Left ventricle myocardium inferior (tissue), 1 donor: ENCODE data around the gene RAF1. TPM values are rescaled to one million over a fixed set of nuclear protein-coding genes. Genes with fewer than 3 reads are reported as not detected.

Experiments used
- DNase-seq: peaks from one replicate; pipeline ENCODE4 v3.0.0-alpha.2; 2020
- H3K27ac ChIP-seq: fragments of 200-600 bp; replicated peaks from 2 replicates; pipeline ENCODE4 v1.8.0; 2021
- H3K27me3 ChIP-seq: fragments of 200-600 bp; 2 replicates; pipeline ENCODE4 v1.8.0; 2021; ENCODE audit warnings: low read depth
- H3K36me3 ChIP-seq: fragments of 200-600 bp; 2 replicates; pipeline ENCODE4 v1.8.0; 2021
- H3K4me1 ChIP-seq: fragments of 200-600 bp; 2 replicates; pipeline ENCODE4 v1.8.0; 2021
- H3K4me3 ChIP-seq: fragments of 200-600 bp; 2 replicates; pipeline ENCODE4 v1.8.0; 2021; ENCODE audit warnings: mild to moderate bottlenecking, moderate library complexity
- H3K9me3 ChIP-seq: fragments of 200-600 bp; replicated peaks from 2 replicates; pipeline ENCODE4 v1.8.0; 2021
- intact Hi-C: fragments of 100-400 bp; cut with micrococcal nuclease; formaldehyde crosslinking; loops from one replicate; pipeline ENCODE4 v1.11.0; 2022
- total RNA-seq: library from RNA; stranded (reverse); fragmentation: NEBNext Ultra II Directional; extraction: Animal tissue kit (Norgen Biotek cat#: 25700); gene quantifications from one replicate; pipeline ENCODE4 v1.2.1, GENCODE V29; 2021
- TF ChIP-seq, protein P1 (sequence below): fragments of 200-600 bp; IDR thresholded peaks from 2 replicates; pipeline ENCODE4 v1.8.0; 2021; ENCODE audit warnings: antibody characterized with exemption, mild to moderate bottlenecking, borderline replicate concordance
- donor health status: DM: no; HTN: yes; CAD: no; lungs with severe emphysema.

Gene RAF1
- total RNA-seq, 1 donor from 2014 or later, result 137 TPM

- DNase-seq, result no peak
- Histone ChIP-seq H3K9me3 (no peaks in the 10 kb centered on the region), H3K4me1 (peaks cover 100% of the 10 kb centered on the region), H3K27ac (peak overlapping the region; percentile 98), H3K27me3 (no peaks in the 10 kb centered on the region), H3K36me3 (no peaks in the 10 kb centered on the region), H3K4me3 (peak overlapping the region; percentile 85)
- TF ChIP-seq, protein P1, sequence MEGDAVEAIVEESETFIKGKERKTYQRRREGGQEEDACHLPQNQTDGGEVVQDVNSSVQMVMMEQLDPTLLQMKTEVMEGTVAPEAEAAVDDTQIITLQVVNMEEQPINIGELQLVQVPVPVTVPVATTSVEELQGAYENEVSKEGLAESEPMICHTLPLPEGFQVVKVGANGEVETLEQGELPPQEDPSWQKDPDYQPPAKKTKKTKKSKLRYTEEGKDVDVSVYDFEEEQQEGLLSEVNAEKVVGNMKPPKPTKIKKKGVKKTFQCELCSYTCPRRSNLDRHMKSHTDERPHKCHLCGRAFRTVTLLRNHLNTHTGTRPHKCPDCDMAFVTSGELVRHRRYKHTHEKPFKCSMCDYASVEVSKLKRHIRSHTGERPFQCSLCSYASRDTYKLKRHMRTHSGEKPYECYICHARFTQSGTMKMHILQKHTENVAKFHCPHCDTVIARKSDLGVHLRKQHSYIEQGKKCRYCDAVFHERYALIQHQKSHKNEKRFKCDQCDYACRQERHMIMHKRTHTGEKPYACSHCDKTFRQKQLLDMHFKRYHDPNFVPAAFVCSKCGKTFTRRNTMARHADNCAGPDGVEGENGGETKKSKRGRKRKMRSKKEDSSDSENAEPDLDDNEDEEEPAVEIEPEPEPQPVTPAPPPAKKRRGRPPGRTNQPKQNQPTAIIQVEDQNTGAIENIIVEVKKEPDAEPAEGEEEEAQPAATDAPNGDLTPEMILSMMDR, result no peak
- intact Hi-C loops, result no loop called here
Observed at GRCh38 chr3:12658593-12659058, 5.3 kb downstream of the RAF1 start.

GRCh38 chr3:12656850-12657249, 7.1 kb downstream of the RAF1 start:
- Histone ChIP-seq H3K27me3 (no peaks in the 10 kb centered on the region), H3K9me3 (no peaks in the 10 kb centered on the region), H3K36me3 (no peaks in the 10 kb centered on the region), H3K4me1 (peaks cover 95% of the 10 kb centered on the region), H3K4me3 (peak overlapping the region; percentile 10), H3K27ac (peak overlapping the region; percentile 98)
- TF ChIP-seq, protein P1, result no peak
- no peak for DNase-seq
- intact Hi-C loops, result no loop called here

DNA sequence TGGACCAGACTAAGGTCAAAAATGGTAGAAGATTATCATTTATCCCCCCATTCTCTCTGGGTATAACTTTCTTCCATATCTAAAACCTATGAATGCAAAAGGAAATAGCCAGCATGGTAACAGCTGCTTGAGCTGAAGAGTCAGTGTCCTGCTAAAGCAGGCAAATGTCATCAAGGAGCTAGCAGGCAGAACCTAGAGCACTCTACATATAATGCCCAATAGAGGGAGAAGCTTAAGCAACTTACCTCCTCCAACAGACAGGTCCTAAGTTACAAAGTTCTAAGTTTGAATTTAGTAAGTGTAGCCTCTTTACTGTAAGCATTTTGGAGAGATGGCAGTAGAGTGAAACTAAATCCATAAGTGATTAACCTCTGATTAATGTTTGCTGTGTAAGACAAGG, 7.7 kb downstream of the RAF1 start:
- Histone ChIP-seq H3K36me3 (no peaks in the 10 kb centered on the region), H3K4me3 (no peak overlapping the region), H3K4me1 (peaks cover 93% of the 10 kb centered on the region), H3K27ac (peak overlapping the region; percentile 98), H3K27me3 (no peaks in the 10 kb centered on the region), H3K9me3 (no peaks in the 10 kb centered on the region)
- TF ChIP-seq, protein P1, result no peak
- DNase-seq, result no peak
- intact Hi-C loops, result no loop called here

- Histone ChIP-seq H3K4me1 (peaks cover 93% of the 10 kb centered on the region), H3K27ac (peak overlapping the region; percentile 98), H3K9me3 (no peaks in the 10 kb centered on the region), H3K27me3 (no peaks in the 10 kb centered on the region), H3K36me3 (no peaks in the 10 kb centered on the region), H3K4me3 (no peak overlapping the region)
- no peak for DNase-seq
- intact Hi-C loops, result no loop called here
- TF ChIP-seq, protein P1, result no peak
Observed at GRCh38 chr3:12655701-12656100, 8.2 kb downstream of the RAF1 start.

DNA sequence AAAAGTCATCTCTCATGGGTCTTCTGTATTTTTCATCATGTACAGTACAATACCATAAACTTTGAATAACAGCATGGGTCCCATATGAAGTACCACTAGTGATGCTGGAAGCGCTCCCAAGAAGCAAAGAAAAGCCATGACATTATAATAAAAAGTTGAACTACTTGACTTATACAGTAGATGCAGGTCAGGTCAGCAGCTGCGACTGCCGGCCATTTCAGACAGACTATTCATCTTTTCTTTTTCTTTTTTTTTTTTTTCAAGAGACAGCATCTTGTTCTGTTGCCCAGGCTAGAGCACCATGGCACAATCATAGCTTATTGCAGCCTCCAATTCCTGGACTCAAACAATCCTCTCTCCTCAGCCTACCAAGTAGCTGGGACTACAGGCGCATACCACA, 10.2 kb downstream of the RAF1 start:
- Histone ChIP-seq H3K36me3 (no peaks in the 10 kb centered on the region), H3K27ac (peak overlapping the region; percentile 35), H3K27me3 (no peaks in the 10 kb centered on the region), H3K4me3 (no peak overlapping the region), H3K9me3 (no peaks in the 10 kb centered on the region), H3K4me1 (peaks cover 91% of the 10 kb centered on the region)
- intact Hi-C loops, result no loop called here
- DNase-seq, result no peak
- TF ChIP-seq, protein P1, result no peak
